ENCODE data around the gene SNX11. TPM values are rescaled to one million over a fixed set of nuclear protein-coding genes. Genes with fewer than 3 reads are reported as not detected.

Gene SNX11
- total RNA-seq, 4 donors from 2014 or later = 12.7 to 16.6 (median 15.0) TPM

DNA sequence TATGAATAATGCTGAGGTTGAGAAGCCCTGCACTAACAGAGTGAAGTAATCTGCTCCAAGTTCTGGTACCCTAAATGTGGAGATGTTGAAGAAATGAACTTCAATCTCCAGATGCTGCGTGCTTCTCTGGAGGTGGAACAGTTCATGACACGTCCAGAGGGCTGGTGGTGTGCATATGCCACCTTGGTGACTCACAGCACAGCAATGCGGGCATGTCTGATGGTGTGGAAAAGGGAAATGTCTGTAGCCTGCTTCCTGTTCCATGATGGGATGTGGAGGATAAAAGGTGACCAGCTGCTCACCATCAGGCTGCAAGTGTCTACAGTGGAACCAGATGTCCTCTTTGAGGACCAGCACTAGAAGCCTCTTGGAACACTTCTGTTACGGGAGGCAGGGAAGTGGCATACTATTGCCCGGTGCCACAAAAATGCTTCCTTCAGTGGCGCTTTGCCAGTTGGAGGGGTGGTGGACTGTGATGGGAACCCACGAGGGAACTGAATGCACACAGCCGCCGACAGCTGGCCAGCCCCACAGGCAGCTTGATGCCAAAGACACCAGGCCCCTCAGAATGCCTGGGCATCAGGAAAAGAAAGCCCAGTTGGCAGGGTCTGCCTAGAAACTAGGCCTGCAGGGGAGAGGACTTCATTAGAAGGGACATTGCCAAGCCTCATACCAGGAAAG is 19.9 kb downstream of the SNX11 start:
- peak overlapping the region in 3 of 4 donors; percentile 17 to 25 (median 19) for H3K27ac ChIP-seq
- peaks cover 0 to 19% (median 3%) of the 10 kb centered on the region in 3 donors for H3K4me1 ChIP-seq
- no peak for DNase-seq
- peaks cover 0 to 36% (median 0%) of the 10 kb centered on the region in 3 donors for H3K36me3 ChIP-seq
- TF ChIP-seq, protein P1, sequence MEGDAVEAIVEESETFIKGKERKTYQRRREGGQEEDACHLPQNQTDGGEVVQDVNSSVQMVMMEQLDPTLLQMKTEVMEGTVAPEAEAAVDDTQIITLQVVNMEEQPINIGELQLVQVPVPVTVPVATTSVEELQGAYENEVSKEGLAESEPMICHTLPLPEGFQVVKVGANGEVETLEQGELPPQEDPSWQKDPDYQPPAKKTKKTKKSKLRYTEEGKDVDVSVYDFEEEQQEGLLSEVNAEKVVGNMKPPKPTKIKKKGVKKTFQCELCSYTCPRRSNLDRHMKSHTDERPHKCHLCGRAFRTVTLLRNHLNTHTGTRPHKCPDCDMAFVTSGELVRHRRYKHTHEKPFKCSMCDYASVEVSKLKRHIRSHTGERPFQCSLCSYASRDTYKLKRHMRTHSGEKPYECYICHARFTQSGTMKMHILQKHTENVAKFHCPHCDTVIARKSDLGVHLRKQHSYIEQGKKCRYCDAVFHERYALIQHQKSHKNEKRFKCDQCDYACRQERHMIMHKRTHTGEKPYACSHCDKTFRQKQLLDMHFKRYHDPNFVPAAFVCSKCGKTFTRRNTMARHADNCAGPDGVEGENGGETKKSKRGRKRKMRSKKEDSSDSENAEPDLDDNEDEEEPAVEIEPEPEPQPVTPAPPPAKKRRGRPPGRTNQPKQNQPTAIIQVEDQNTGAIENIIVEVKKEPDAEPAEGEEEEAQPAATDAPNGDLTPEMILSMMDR (IDR thresholded peaks at IDR 0.05) = no peak
- TF ChIP-seq POLR2A (IDR thresholded peaks at IDR 0.05) = no peak
- WGBS, 2 donors = 22 to 48% methylated on average over 3 to 7 of the region's 9 CpGs
- no peaks in the 10 kb centered on the region for H3K9me3 ChIP-seq
- no peak overlapping the region for H3K4me3 ChIP-seq
- H3K27me3 ChIP-seq = no peaks in the 10 kb centered on the region
- intact Hi-C loops (cut with DNase I) = loop anchor here (5.0 kb wide), 1 partner anchor 100 kb away; no protein-coding TSS in a partner anchor

DNA sequence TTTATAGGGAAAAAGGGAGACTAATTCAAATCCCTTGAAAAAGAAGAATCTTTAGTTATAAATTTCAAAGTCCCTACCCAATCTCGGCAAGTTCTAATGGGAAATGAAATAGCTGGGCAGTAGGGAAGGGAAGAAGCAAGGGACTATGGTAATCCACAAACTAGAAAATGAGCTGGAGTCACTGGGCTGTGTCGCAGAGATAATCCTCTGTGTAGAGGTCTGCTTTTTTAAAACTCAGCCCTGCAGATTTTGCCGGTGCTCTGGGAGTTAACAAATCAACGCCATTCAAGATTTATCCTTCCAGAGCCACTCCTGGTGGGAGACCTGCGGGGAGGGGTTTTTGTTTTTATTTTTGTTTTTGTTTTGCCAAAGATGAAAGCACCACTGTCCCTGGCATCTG is 20.8 kb downstream of the SNX11 start:
- Histone ChIP-seq H3K27me3 (no peaks in the 10 kb centered on the region), H3K36me3 (peaks cover 0 to 27% (median 0%) of the 10 kb centered on the region in 3 donors), H3K27ac (no peak overlapping the region), H3K4me1 (peaks cover 0 to 19% (median 3%) of the 10 kb centered on the region in 3 donors), H3K9me3 (no peaks in the 10 kb centered on the region), H3K4me3 (no peak overlapping the region)
- 59 to 63% methylated on average over 5 of the region's 5 CpGs for WGBS, 2 donors
- intact Hi-C loops (cut with DNase I) = loop anchor here (5.0 kb wide), 1 partner anchor 101 kb away; no protein-coding TSS in a partner anchor
- no peak for DNase-seq
- TF ChIP-seq, protein P1 (IDR thresholded peaks at IDR 0.05) = no peak
- no peak for TF ChIP-seq POLR2A (IDR thresholded peaks at IDR 0.05)

DNA sequence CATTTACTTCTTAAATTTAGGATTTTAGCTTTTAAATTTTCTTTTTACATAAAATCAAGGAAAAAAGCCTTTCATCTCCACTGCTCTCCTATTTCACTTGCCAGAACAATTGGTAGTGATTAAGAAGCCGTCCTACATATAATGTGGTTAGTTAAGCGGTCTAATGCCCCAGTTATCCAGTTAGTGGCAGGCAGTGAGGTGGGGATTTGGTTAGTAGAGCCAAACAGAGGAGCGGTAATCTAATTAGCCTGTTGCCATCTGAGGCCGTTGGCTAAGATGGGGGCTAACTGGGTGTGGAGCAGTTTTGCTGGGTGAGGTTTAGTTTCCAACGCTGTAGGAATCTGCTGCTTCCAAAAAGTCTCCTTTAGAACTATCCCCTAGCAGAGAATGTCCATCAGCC is 22.4 kb downstream of the SNX11 start:
- TF ChIP-seq, protein P1 (IDR thresholded peaks at IDR 0.05) = no peak
- no peak for TF ChIP-seq POLR2A (IDR thresholded peaks at IDR 0.05)
- DNase-seq = no peak
- Histone ChIP-seq H3K4me3 (no peak overlapping the region), H3K27me3 (no peaks in the 10 kb centered on the region), H3K27ac (no peak overlapping the region), H3K4me1 (peaks cover 0 to 19% (median 3%) of the 10 kb centered on the region in 3 donors), H3K36me3 (peaks cover 0 to 11% (median 0%) of the 10 kb centered on the region in 3 donors), H3K9me3 (no peaks in the 10 kb centered on the region)
- WGBS, 2 donors = 60 to 69% methylated on average over 5 of the region's 5 CpGs
- intact Hi-C loops (cut with DNase I) = loop anchor here (5.0 kb wide), 2 partner anchors 53 to 103 kb away; no protein-coding TSS in a partner anchor

DNA sequence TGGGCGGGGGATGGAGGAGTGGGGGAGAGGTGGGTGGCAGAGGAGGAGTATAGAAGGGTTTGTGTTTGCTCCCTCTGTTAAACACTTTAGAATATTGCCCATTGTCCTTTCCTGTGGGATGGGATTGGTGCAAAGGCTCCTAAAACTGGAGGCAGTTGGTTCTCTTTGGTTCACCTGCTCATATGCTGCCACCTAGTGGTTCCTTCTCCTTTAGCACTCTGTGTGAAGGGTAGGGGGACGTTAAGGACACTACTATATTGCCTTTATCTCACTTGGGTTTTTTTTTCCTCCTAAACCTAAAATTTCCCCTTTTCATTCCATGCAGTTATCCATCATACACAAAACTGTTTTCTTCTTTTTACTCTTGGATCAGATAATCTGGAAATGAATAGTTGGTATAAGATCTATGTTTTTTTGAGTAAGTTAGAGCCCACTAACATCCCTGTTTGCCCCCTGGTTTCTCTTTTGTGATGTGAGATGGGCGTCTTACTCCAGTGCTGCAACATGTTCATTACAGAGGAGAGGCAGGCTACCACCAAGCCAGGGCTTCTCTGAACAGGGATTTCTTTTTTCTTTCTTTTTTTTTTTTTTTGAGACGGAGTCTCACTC is 23.8 kb downstream of the SNX11 start:
- no peak for DNase-seq
- no peaks in the 10 kb centered on the region for H3K36me3 ChIP-seq
- H3K27me3 ChIP-seq = no peaks in the 10 kb centered on the region
- no peak overlapping the region for H3K4me3 ChIP-seq
- intact Hi-C loops (cut with DNase I) = loop anchor here (5.0 kb wide), 1 partner anchor 54 kb away; no protein-coding TSS in a partner anchor
- no peaks in the 10 kb centered on the region for H3K9me3 ChIP-seq
- peaks cover 0 to 19% (median 3%) of the 10 kb centered on the region in 3 donors for H3K4me1 ChIP-seq
- TF ChIP-seq, protein P1 (IDR thresholded peaks at IDR 0.05) = peak; percentile 59 to 83 (median 79)
- no peak for TF ChIP-seq POLR2A (IDR thresholded peaks at IDR 0.05)
- WGBS, 2 donors = 41 to 42% methylated on average over 3 to 4 of the region's 4 CpGs
- H3K27ac ChIP-seq = no peak overlapping the region

DNA sequence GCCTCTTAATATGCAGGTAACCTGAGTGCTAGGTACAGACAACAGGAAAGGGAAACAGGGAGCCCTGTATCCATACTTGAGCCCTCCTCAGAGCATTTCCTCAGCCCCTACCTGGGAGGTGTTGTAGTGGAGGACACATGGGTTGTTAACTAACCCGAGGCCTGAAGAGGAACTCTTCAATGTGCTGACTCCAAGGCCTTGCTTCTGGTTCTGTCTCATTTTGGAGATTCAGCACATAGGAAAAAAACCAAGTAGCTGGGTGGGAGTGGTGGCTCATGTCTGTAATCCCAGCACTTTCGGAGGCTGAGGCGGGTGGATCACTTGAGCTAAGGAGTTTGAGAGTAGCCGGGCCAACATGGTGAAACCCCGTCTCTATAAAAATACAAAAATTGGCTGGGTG is 24.8 kb downstream of the SNX11 start:
- H3K4me3 ChIP-seq = no peak overlapping the region
- H3K9me3 ChIP-seq = no peaks in the 10 kb centered on the region
- intact Hi-C loops (cut with DNase I) = loop anchor here (5.0 kb wide), 1 partner anchor 55 kb away; no protein-coding TSS in a partner anchor
- WGBS, 2 donors = 73 to 88% methylated on average over 4 to 5 of the region's 5 CpGs
- TF ChIP-seq, protein P1 (IDR thresholded peaks at IDR 0.05) = no peak
- no peak for TF ChIP-seq POLR2A (IDR thresholded peaks at IDR 0.05)
- peaks cover 0 to 10% (median 0%) of the 10 kb centered on the region in 3 donors for H3K4me1 ChIP-seq
- no peak overlapping the region for H3K27ac ChIP-seq
- no peak for DNase-seq
- H3K27me3 ChIP-seq = no peaks in the 10 kb centered on the region
- H3K36me3 ChIP-seq = no peaks in the 10 kb centered on the region

Measured in esophagus squamous epithelium (tissue), 5 donors.